H1 (cell line): ENCODE measurements around the gene OR10J4. TPM values are rescaled to one million over a fixed set of nuclear protein-coding genes. Genes with fewer than 3 reads are reported as not detected.

Source experiments
- CTCF ChIA-PET: fragments of 300-600 bp; sonication (Branson Sonifier 250); formaldehyde crosslinking; loops from one replicate; lab custom pipeline; 2021; ENCODE audit not compliant: partially characterized antibody; lab: Charles Lee
- POLR2A ChIA-PET: fragments of 300-600 bp; sonication (Branson Sonifier 250); formaldehyde crosslinking; loops from one replicate; lab custom pipeline; 2021; ENCODE audit warnings: inconsistent platforms; ENCODE audit not compliant: partially characterized antibody; lab: Charles Lee
- DNase-seq, 2 experiments: peaks; one replicate each; pipeline versions ENCODE4 v3.0.0 to v3.0.0-alpha.2; 2010 to 2022; ENCODE audit warnings: low spot score in 2 of 2, low read depth in 1 of 2, mixed read lengths in 1 of 2
- FAIRE-seq: peaks from 2 replicates; lab custom pipeline; 2011; peaks lifted over from hg19 to GRCh38; lab: Jason Lieb, UNC
- H2AFZ ChIP-seq: 2 replicates; pipeline ENCODE4 v1.8.1; 2012; ENCODE audit warnings: low read length, inconsistent platforms
- H2AK5ac ChIP-seq: 2 replicates; pipeline ENCODE4 v1.6.1; 2013; ENCODE audit warnings: low read depth, low read length
- H2BK120ac ChIP-seq: replicated peaks from 2 replicates; pipeline ENCODE3; 2013; ENCODE audit warnings: low read depth, low read length, inconsistent platforms
- H2BK12ac ChIP-seq: 2 replicates; pipeline ENCODE4 v1.6.1; 2013; ENCODE audit warnings: low read depth, low read length
- H2BK15ac ChIP-seq: 2 replicates; pipeline ENCODE4 v1.6.1; 2013; ENCODE audit warnings: low read length
- H2BK20ac ChIP-seq: 2 replicates; pipeline ENCODE4 v1.6.1; 2013; ENCODE audit warnings: low read length
- H2BK5ac ChIP-seq: 2 replicates; pipeline ENCODE4 v1.6.1; 2013; ENCODE audit warnings: low read depth, low read length
- H3K14ac ChIP-seq: 2 replicates; pipeline ENCODE4 v1.6.1; 2013; ENCODE audit warnings: inconsistent platforms; ENCODE audit not compliant: insufficient read length
- H3K18ac ChIP-seq: 2 replicates; pipeline ENCODE4 v1.6.1; 2013; ENCODE audit warnings: low read length; ENCODE audit errors: extremely low read depth
- H3K23ac ChIP-seq: 2 replicates; pipeline ENCODE4 v1.6.1; 2013; ENCODE audit warnings: inconsistent platforms; ENCODE audit not compliant: insufficient read length
- H3K23me2 ChIP-seq: 2 replicates; pipeline ENCODE4 v1.6.1; 2013; ENCODE audit warnings: low read depth, low read length
- H3K27ac ChIP-seq: 2 replicates; pipeline ENCODE4 v1.6.1; 2011; ENCODE audit warnings: low read depth, low read length, inconsistent platforms
- H3K27me3 ChIP-seq, 4 experiments: replicated peaks in 1 of 4; 1 replicate in 1 of 4; 2 replicates in 3 of 4; pipeline versions ENCODE4 v1.6.1 to v1.8.1; 2011 to 2013; ENCODE audit warnings: low read length in 3 of 4, mild to moderate bottlenecking in 3 of 4, inconsistent platforms in 2 of 4, mixed read lengths in 2 of 4, moderate library complexity in 1 of 4; ENCODE audit not compliant: control insufficient read depth in 3 of 4, insufficient read depth in 3 of 4; ENCODE audit errors: extremely low read depth in 1 of 4
- H3K36me3 ChIP-seq, 4 experiments: 2 replicates each; pipeline versions ENCODE4 v1.6.1 to v1.8.1; 2011 to 2013; ENCODE audit warnings: mild to moderate bottlenecking in 4 of 4, low read length in 3 of 4, moderate library complexity in 2 of 4, control low read depth in 1 of 4, inconsistent platforms in 1 of 4; ENCODE audit not compliant: insufficient read depth in 4 of 4, control insufficient read depth in 2 of 4
- H3K4ac ChIP-seq: replicated peaks from 2 replicates; pipeline ENCODE3; 2013; ENCODE audit warnings: low read length, low read depth, mixed read lengths, inconsistent platforms; ENCODE audit not compliant: insufficient read length
- H3K4me1 ChIP-seq, 4 experiments: replicated peaks in 1 of 4; 1 replicate in 1 of 4; 2 replicates in 3 of 4; pipeline versions ENCODE4 v1.6.1 to v1.8.1; 2011 to 2013; ENCODE audit warnings: low read length in 3 of 4, inconsistent platforms in 2 of 4, mixed read lengths in 1 of 4; ENCODE audit not compliant: insufficient read depth in 4 of 4, control insufficient read depth in 3 of 4
- H3K4me2 ChIP-seq, 2 experiments: 2 replicates each; pipeline versions ENCODE4 v1.6.1 to v1.8.1; 2011 to 2013; ENCODE audit warnings: low read depth in 2 of 2, low read length in 2 of 2, control low read depth in 1 of 2, inconsistent platforms in 1 of 2, mild to moderate bottlenecking in 1 of 2; ENCODE audit not compliant: insufficient read depth in 1 of 2
- H3K4me3 ChIP-seq, 4 experiments: fragments of 200-600, 300-600 bp in 1 of 4; sonication (generic), shearing (Covaris generic), sonication (Bioruptor Twin) in 1 of 4; 2 replicates each; pipeline versions ENCODE4 v1.5.1 to v1.8.1; 2011 to 2016; ENCODE audit warnings: low read length in 4 of 4, low read depth in 3 of 4, control low read depth in 2 of 4, inconsistent platforms in 2 of 4, mild to moderate bottlenecking in 2 of 4, mixed read lengths in 1 of 4, moderate library complexity in 1 of 4; ENCODE audit not compliant: insufficient read depth in 2 of 4; ENCODE audit errors: extremely low read depth in 1 of 4
- H3K56ac ChIP-seq: replicated peaks from 2 replicates; pipeline ENCODE3; 2013; ENCODE audit warnings: low read depth, mild to moderate bottlenecking, mixed read lengths, low read length, inconsistent platforms; ENCODE audit not compliant: insufficient read length
- H3K79me1 ChIP-seq: 2 replicates; pipeline ENCODE4 v1.6.1; 2013; ENCODE audit warnings: low read depth, low read length, control low read depth
- H3K79me2 ChIP-seq, 2 experiments: 2 replicates each; pipeline versions ENCODE4 v1.6.1 to v1.8.1; 2012 to 2013; ENCODE audit warnings: low read length in 2 of 2, mild to moderate bottlenecking in 2 of 2, inconsistent platforms in 1 of 2; ENCODE audit not compliant: insufficient read depth in 2 of 2, control insufficient read depth in 1 of 2
- H3K9ac ChIP-seq, 4 experiments: replicated peaks in 1 of 4; 1 replicate in 1 of 4; 2 replicates in 3 of 4; pipeline versions ENCODE4 v1.6.1 to v1.8.1; 2011 to 2013; ENCODE audit warnings: low read depth in 3 of 4, low read length in 3 of 4, control low read depth in 2 of 4, mild to moderate bottlenecking in 2 of 4, moderate library complexity in 2 of 4, inconsistent platforms in 1 of 4; ENCODE audit errors: extremely low read depth in 1 of 4
- H3K9me3 ChIP-seq, 2 experiments: 2 replicates each; pipeline versions ENCODE4 v1.6.1 to v1.8.1; 2012 to 2013; ENCODE audit warnings: mild to moderate bottlenecking in 2 of 2, moderate library complexity in 2 of 2, control low read depth in 1 of 2, inconsistent platforms in 1 of 2, low read depth in 1 of 2, low read length in 1 of 2, mixed read lengths in 1 of 2; ENCODE audit not compliant: insufficient read depth in 2 of 2
- H4K20me1 ChIP-seq, 2 experiments: replicated peaks in 1 of 2; 2 replicates each; pipeline versions ENCODE3 to v1.8.1; 2011 to 2013; ENCODE audit warnings: inconsistent platforms in 2 of 2, low read length in 2 of 2, mild to moderate bottlenecking in 1 of 2; ENCODE audit not compliant: insufficient read depth in 2 of 2, control insufficient read depth in 1 of 2
- H4K5ac ChIP-seq: 2 replicates; pipeline ENCODE4 v1.6.1; 2013; ENCODE audit warnings: low read length, low read depth, mixed read lengths, inconsistent platforms; ENCODE audit not compliant: insufficient read length
- H4K8ac ChIP-seq: 2 replicates; pipeline ENCODE4 v1.8.0; 2013; ENCODE audit warnings: mild to moderate bottlenecking, moderate library complexity, low read length, inconsistent platforms; ENCODE audit not compliant: insufficient read depth; ENCODE audit errors: extremely low read depth
- H4K91ac ChIP-seq: replicated peaks from 2 replicates; pipeline ENCODE3; 2013; ENCODE audit warnings: low read length, mixed read lengths, inconsistent platforms; ENCODE audit not compliant: insufficient read length
- BRCA1 ChIP-seq: IDR thresholded peaks from 2 replicates; pipeline ENCODE4 v1.6.1; 2012; ENCODE audit warnings: low read depth, low read length, improper control_type of control experiment
- E2F6 ChIP-seq: IDR thresholded peaks from 2 replicates; pipeline ENCODE4 v1.6.1; 2012; ENCODE audit warnings: inconsistent platforms
- NANOG ChIP-seq: IDR thresholded peaks from 2 replicates; pipeline ENCODE4 v1.6.1; 2011; ENCODE audit warnings: low read length, low read depth, mild to moderate bottlenecking, inconsistent platforms; ENCODE audit not compliant: insufficient read depth, poor library complexity, severe bottlenecking
- POLR2AphosphoS5 ChIP-seq: IDR thresholded peaks from 2 replicates; pipeline ENCODE4 v1.6.1; 2011; ENCODE audit warnings: low read depth, low read length
- SIRT6 ChIP-seq: IDR thresholded peaks from one replicate; pipeline ENCODE4 v1.7.1; 2012; ENCODE audit warnings: low read length, inconsistent platforms
- SP2 ChIP-seq: IDR thresholded peaks from 2 replicates; pipeline ENCODE4 v1.6.1; 2012; ENCODE audit warnings: mild to moderate bottlenecking, low read length, inconsistent platforms
- SP4 ChIP-seq: IDR thresholded peaks from 2 replicates; pipeline ENCODE4 v1.6.1; 2012; ENCODE audit warnings: low read length, inconsistent platforms
- SUZ12 ChIP-seq: fragments of 200-600 bp; sonication (generic); IDR thresholded peaks from 2 replicates; pipeline ENCODE4 v1.6.1; 2012; ENCODE audit warnings: mild to moderate bottlenecking, inconsistent platforms, low read length, moderate library complexity, mixed read lengths
- TCF12 ChIP-seq: IDR thresholded peaks from 2 replicates; pipeline ENCODE4 v1.6.1; 2011; ENCODE audit warnings: low read depth, mild to moderate bottlenecking, low read length
- TEAD4 ChIP-seq: IDR thresholded peaks from 2 replicates; pipeline ENCODE4 v1.6.1; 2012; ENCODE audit warnings: low read depth, low read length, inconsistent platforms, mixed read lengths
- YY1 ChIP-seq: IDR thresholded peaks from 2 replicates; pipeline ENCODE4 v1.6.1; 2011; ENCODE audit warnings: low read depth, mild to moderate bottlenecking, low read length
- WGBS, 2 experiments: shearing (Covaris generic) in 1 of 2; methylation state at CpG; one replicate each; pipeline versions ENCODE4 v1.1.6 to v1.1.7; 2013 to 2015; ENCODE audit warnings: low lambda C conversion rate in 2 of 2, mixed read lengths in 2 of 2, inconsistent platforms in 1 of 2, low coverage in 1 of 2, missing lambda C conversion rate in 1 of 2; ENCODE audit not compliant: insufficient replicate concordance in 2 of 2, insufficient coverage in 1 of 2, insufficient read length in 1 of 2; ENCODE audit errors: extremely low coverage in 1 of 2, missing lambda C conversion rate in 1 of 2; 5-methylcytosine and 5-hydroxymethylcytosine counted together
- polyA plus RNA-seq, 7 experiments: library from polyadenylated mRNA; depleted of rRNA in 3 of 7; stranded (reverse) in 5 of 7; unstranded in 2 of 7; fragments of >200 nt in 5 of 7; fragments of 200-250 nt in 2 of 7; gene quantifications; 1 replicate in 5 of 7; 2 replicates in 1 of 7; 4 replicates in 1 of 7; pipeline versions ENCODE4 v1.2.1 to v1.2.3, GENCODE V29; 2011 to 2013; ENCODE audit warnings: missing spikeins in 2 of 7, mixed read lengths in 2 of 7
- total RNA-seq: library from RNA; stranded (reverse); fragmentation: NEBNext Ultra II Directional; extraction: Animal tissue kit (Norgen Biotek cat#: 25700); gene quantifications from 2 replicates; pipeline ENCODE4 v1.2.1, GENCODE V29; 2021

Gene OR10J4
- total and polyA plus RNA-seq, 2 of the 8 experiments (the other 6 are each of a cell fraction or from before 2014, with no cell fraction given): not detected

- Histone ChIP-seq H3K23me2 (no peaks in the 10 kb centered on the region), H2BK120ac (no peak overlapping the region), H2BK15ac (no peak overlapping the region), H3K79me2 (no peaks in the 10 kb centered on the region), H3K18ac (no peak overlapping the region), H4K91ac (no peak overlapping the region), H2BK20ac (no peak overlapping the region), H3K9ac (no peak overlapping the region), H3K14ac (no peak overlapping the region), H3K9me3 (peaks cover 70 to 84% of the 10 kb centered on the region in 2 experiments), H2AFZ (no peak overlapping the region), H3K23ac (no peak overlapping the region), H3K36me3 (no peaks in the 10 kb centered on the region), H2BK12ac (no peak overlapping the region), H3K27me3 (no peaks in the 10 kb centered on the region), H4K5ac (no peak overlapping the region), H3K4me1 (no peaks in the 10 kb centered on the region), H3K56ac (no peak overlapping the region), H4K8ac (no peak overlapping the region), H3K4me3 (no peak overlapping the region), H3K27ac (no peak overlapping the region), H3K4ac (no peak overlapping the region), H2BK5ac (no peak overlapping the region), H2AK5ac (no peak overlapping the region), H3K79me1 (no peaks in the 10 kb centered on the region), H3K4me2 (no peak overlapping the region), H4K20me1 (no peaks in the 10 kb centered on the region)
- TF ChIP-seq TCF12 (no peak), TEAD4 (no peak), SP4 (no peak), NANOG (no peak), SP2 (no peak), SIRT6 (no peak), YY1 (no peak), POLR2AphosphoS5 (no peak), SUZ12 (no peak), BRCA1 (no peak), E2F6 (no peak)
- WGBS, 2 experiments: 73% methylated on average over 1 of the region's 1 CpG; no CpG with 5 or more reads in 1 of the 2 experiments
- ChIA-PET CTCF (no interaction called here), POLR2A (no interaction called here)
- FAIRE-seq (no peak), DNase-seq (no peak)
Observed at GRCh38 chr1:159473335-159473734, 41.3 kb downstream of the OR10J4 start.
